Fibroblast of lung (primary cell): Measurements from ENCODE around the gene ADAM10. TPM values are rescaled to one million over a fixed set of nuclear protein-coding genes. Genes with fewer than 3 reads are reported as not detected.
A peak's percentile ranks its signal among the peaks of the same experiment; 100 is the strongest.

Experiments
- DNase-seq, 2 donors: peaks; one replicate each; pipeline versions ENCODE4 v3.0.0 to v3.0.0-alpha.2; 2010; ENCODE audit warnings: low read depth in 2 of 2
- H2AFZ ChIP-seq: 2 replicates; pipeline ENCODE4 v1.5.1; 2012; ENCODE audit warnings: low read length, control low read depth, inconsistent platforms
- H3K27ac ChIP-seq: 2 replicates; pipeline ENCODE4 v1.5.1; 2011; ENCODE audit warnings: low read length, control low read depth; ENCODE audit not compliant: insufficient read depth
- H3K27me3 ChIP-seq: 2 replicates; pipeline ENCODE4 v1.5.1; 2011; ENCODE audit warnings: mild to moderate bottlenecking, low read length; ENCODE audit not compliant: control insufficient read depth, insufficient read depth
- H3K36me3 ChIP-seq: 2 replicates; pipeline ENCODE4 v1.5.1; 2011; ENCODE audit warnings: low read length; ENCODE audit not compliant: control insufficient read depth, insufficient read depth
- H3K4me1 ChIP-seq: 2 replicates; pipeline ENCODE4 v1.5.1; 2011; ENCODE audit warnings: low read length; ENCODE audit not compliant: control insufficient read depth, insufficient read depth; ENCODE audit errors: extremely low read depth
- H3K4me2 ChIP-seq: 2 replicates; pipeline ENCODE4 v1.5.1; 2011; ENCODE audit warnings: low read length, control low read depth; ENCODE audit not compliant: insufficient read depth; ENCODE audit errors: extremely low read depth
- H3K4me3 ChIP-seq, 4 experiments: fragments of 200-600 bp in 1 of 4; sonication (generic) in 1 of 4; replicated peaks in 1 of 4; 2 replicates each; pipeline ENCODE4 v1.5.1; 2011 to 2016; ENCODE audit warnings: low read length in 4 of 4, low read depth in 3 of 4, mild to moderate bottlenecking in 3 of 4, control low read depth in 2 of 4, inconsistent platforms in 1 of 4, mixed read lengths in 1 of 4; ENCODE audit not compliant: insufficient read depth in 1 of 4; ENCODE audit errors: control extremely low read depth in 1 of 4
- H3K79me2 ChIP-seq: 2 replicates; pipeline ENCODE4 v1.5.1; 2012; ENCODE audit warnings: mild to moderate bottlenecking, low read length, inconsistent platforms; ENCODE audit not compliant: control insufficient read depth, insufficient read depth
- H3K9ac ChIP-seq: 2 replicates; pipeline ENCODE4 v1.5.1; 2011; ENCODE audit warnings: mild to moderate bottlenecking, low read length, control low read depth; ENCODE audit not compliant: insufficient read depth
- H3K9me3 ChIP-seq: 2 replicates; pipeline ENCODE4 v1.5.1; 2012; ENCODE audit warnings: low read depth, low read length; ENCODE audit not compliant: control insufficient read depth, insufficient read depth
- H4K20me1 ChIP-seq: 2 replicates; pipeline ENCODE4 v1.5.1; 2011; ENCODE audit warnings: low read length; ENCODE audit not compliant: control insufficient read depth, insufficient read depth; ENCODE audit errors: extremely low read depth
- CTCF ChIP-seq, 2 donors: IDR thresholded peaks in 1 of 2; conservative IDR thresholded peaks in 1 of 2; 1 replicate in 1 of 2; 2 replicates in 1 of 2; pipeline ENCODE4 v1.5.1; 2011 to 2012; ENCODE audit warnings: low read length in 2 of 2, control low read depth in 1 of 2, inconsistent platforms in 1 of 2, low read depth in 1 of 2, mild to moderate bottlenecking in 1 of 2
- EZH2 ChIP-seq: IDR thresholded peaks from 2 replicates; pipeline ENCODE4 v1.5.1; 2012; ENCODE audit warnings: low read length, control low read depth, mild to moderate bottlenecking; ENCODE audit errors: missing control alignments
- polyA plus RNA-seq, 2 donors: library from polyadenylated mRNA; depleted of rRNA in 1 of 2; stranded (reverse) in 1 of 2; unstranded in 1 of 2; fragments of >200 nt; gene quantifications; 2 replicates each; pipeline ENCODE4 v1.2.1, GENCODE V29; 2011 to 2012; ENCODE audit warnings: missing spikeins in 1 of 2
- total RNA-seq: library from RNA; depleted of rRNA; stranded (reverse); fragments of >200 nt; gene quantifications from 2 replicates; pipeline ENCODE4 v1.2.1, GENCODE V29; 2014

ADAM10 gene
- total and polyA plus RNA-seq, 2 donors (not counting 1 experiment from before 2014, with no cell fraction given), result 224 to 318 TPM

- Histone ChIP-seq H3K4me3 (no peak overlapping the region), H3K36me3 (no peaks in the 10 kb centered on the region), H3K79me2 (peaks cover 94% of the 10 kb centered on the region), H3K27ac (peak overlapping the region; percentile 68), H3K9me3 (no peaks in the 10 kb centered on the region), H3K27me3 (no peaks in the 10 kb centered on the region), H2AFZ (no peak overlapping the region), H3K4me1 (peaks cover 9% of the 10 kb centered on the region), H3K9ac (no peak overlapping the region), H3K4me2 (peak overlapping the region; percentile 30), H4K20me1 (peaks cover 4% of the 10 kb centered on the region)
- DNase-seq, result no peak
- TF ChIP-seq CTCF (conservative IDR thresholded peaks at IDR 0.05 in 1 of 2, IDR thresholded peaks at IDR 0.05 in 1 of 2; ENCODE audit: low read depth in 1 of 2, low read length in 2 of 2) (no peak), EZH2 (no peak)
Measured at GRCh38 chr15:58742819-58743502, 6.5 kb downstream of the ADAM10 start.

GRCh38 chr15:58742022-58742813 lies 7.3 kb downstream of the ADAM10 start:
- H3K27ac ChIP-seq, result peak overlapping the region; percentile 68
- DNase-seq, result peak; percentile 65 to 84
- peaks cover 9% of the 10 kb centered on the region for H3K4me1 ChIP-seq
- no peaks in the 10 kb centered on the region for H3K9me3 ChIP-seq
- H2AFZ ChIP-seq, result no peak overlapping the region
- no peaks in the 10 kb centered on the region for H3K27me3 ChIP-seq
- H3K36me3 ChIP-seq, result no peaks in the 10 kb centered on the region
- no peak overlapping the region for H3K9ac ChIP-seq
- H3K79me2 ChIP-seq, result peaks cover 94% of the 10 kb centered on the region
- H3K4me3 ChIP-seq, result no peak overlapping the region
- H3K4me2 ChIP-seq, result peak overlapping the region; percentile 66
- no peak for TF ChIP-seq CTCF (conservative IDR thresholded peaks at IDR 0.05 in 1 of 2, IDR thresholded peaks at IDR 0.05 in 1 of 2; ENCODE audit: low read depth in 1 of 2, low read length in 2 of 2)
- TF ChIP-seq EZH2, result no peak
- peaks cover 4% of the 10 kb centered on the region for H4K20me1 ChIP-seq

- Histone ChIP-seq H3K27ac (no peak overlapping the region), H3K9me3 (no peaks in the 10 kb centered on the region), H3K4me1 (peaks cover 9% of the 10 kb centered on the region), H2AFZ (no peak overlapping the region), H3K9ac (no peak overlapping the region), H3K4me2 (no peak overlapping the region), H3K27me3 (no peaks in the 10 kb centered on the region), H3K79me2 (peaks cover 94% of the 10 kb centered on the region), H4K20me1 (peaks cover 4% of the 10 kb centered on the region), H3K36me3 (no peaks in the 10 kb centered on the region), H3K4me3 (no peak overlapping the region)
- TF ChIP-seq CTCF (conservative IDR thresholded peaks at IDR 0.05 in 1 of 2, IDR thresholded peaks at IDR 0.05 in 1 of 2; ENCODE audit: low read depth in 1 of 2, low read length in 2 of 2) (no peak), EZH2 (no peak)
- no peak for DNase-seq
Measured at GRCh38 chr15:58741032-58741431, 8.5 kb downstream of the ADAM10 start.
